PC-9 (cell line): ENCODE measurements around the gene TIMMDC1. TPM values are rescaled to one million over a fixed set of nuclear protein-coding genes. Genes with fewer than 3 reads are reported as not detected.
A peak's percentile ranks its signal among the peaks of the same experiment; 100 is the strongest.

Experiments
- BruUV-seq: library from RNA; stranded (reverse); fragments of 400-500 nt; replicated peaks from 2 replicates; lab custom pipeline; 2021; lab: Mats Ljungman, UMichigan
- CTCF ChIA-PET: fragments of 300-600 bp; sonication (Branson Sonifier 250); formaldehyde crosslinking; loops from one replicate; lab custom pipeline; 2022; ENCODE audit warnings: antibody characterized with exemption; lab: Charles Lee
- POLR2A ChIA-PET: fragments of 300-600 bp; sonication (Branson Sonifier 250); formaldehyde crosslinking; loops from one replicate; lab custom pipeline; 2022; ENCODE audit warnings: antibody characterized with exemption; ENCODE audit not compliant: unreplicated experiment; lab: Charles Lee
- DNase-seq, 2 experiments: peaks; one replicate each; pipeline versions ENCODE4 v3.0.0 to v3.0.0-alpha.2; 2015 to 2022; ENCODE audit warnings: mixed read lengths in 1 of 2
- H2AFZ ChIP-seq: fragments of 200-600 bp; sonication (generic); 2 replicates; pipeline ENCODE4 v1.8.1; 2017; ENCODE audit warnings: antibody characterized with exemption
- H3F3A ChIP-seq: fragments of 200-600 bp; sonication (generic); 2 replicates; pipeline ENCODE4 v1.8.1; 2017; ENCODE audit warnings: antibody characterized with exemption, mild to moderate bottlenecking, low read depth; ENCODE audit not compliant: insufficient read depth
- H3K27ac ChIP-seq: fragments of 200-600 bp; sonication (generic); 2 replicates; pipeline ENCODE4 v1.6.1; 2016; ENCODE audit warnings: mixed run types
- H3K27me3 ChIP-seq: fragments of 200-600 bp; sonication (generic); 2 replicates; pipeline ENCODE4 v1.6.1; 2016; ENCODE audit warnings: low read depth, mixed run types; ENCODE audit not compliant: insufficient read depth
- H3K36me3 ChIP-seq: fragments of 200-600 bp; sonication (generic); 2 replicates; pipeline ENCODE4 v1.6.1; 2016; ENCODE audit warnings: low read depth, mixed run types
- H3K4me1 ChIP-seq: fragments of 200-600 bp; sonication (generic); replicated peaks from 2 replicates; pipeline ENCODE4 v1.6.1; 2016; ENCODE audit warnings: mixed run types; ENCODE audit not compliant: insufficient read depth
- H3K4me2 ChIP-seq: fragments of 200-600 bp; sonication (generic); 2 replicates; pipeline ENCODE4 v1.6.1; 2017; ENCODE audit warnings: mixed run types
- H3K4me3 ChIP-seq: fragments of 200-600 bp; sonication (generic); 2 replicates; pipeline ENCODE4 v1.6.1; 2016; ENCODE audit warnings: mixed run types
- H3K79me2 ChIP-seq: fragments of 200-600 bp; sonication (generic); 2 replicates; pipeline ENCODE4 v1.6.1; 2017; ENCODE audit warnings: low read depth, mixed run types
- H3K9me2 ChIP-seq: fragments of 200-600 bp; sonication (generic); 2 replicates; pipeline ENCODE4 v1.8.1; 2017; ENCODE audit warnings: mild to moderate bottlenecking; ENCODE audit not compliant: insufficient read depth
- H3K9me3 ChIP-seq: fragments of 200-600 bp; sonication (generic); 2 replicates; pipeline ENCODE4 v1.8.1; 2016; ENCODE audit warnings: low read depth; ENCODE audit not compliant: insufficient read depth
- H4K20me1 ChIP-seq: fragments of 200-600 bp; sonication (generic); 2 replicates; pipeline ENCODE4 v1.8.1; 2017; ENCODE audit not compliant: insufficient read depth
- EZH2 ChIP-seq: fragments of 200-600 bp; sonication (generic); IDR thresholded peaks from 2 replicates; pipeline ENCODE4 v1.8.0; 2017; ENCODE audit warnings: antibody characterized with exemption, low read depth
- intact Hi-C: fragments of 100-400 bp; cut with micrococcal nuclease; formaldehyde crosslinking; loops from one replicate; pipeline ENCODE4 v1.10.0; 2022; ENCODE audit not compliant: unreplicated experiment
- total RNA-seq: library from RNA; stranded (reverse); gene quantifications from 2 replicates; pipeline ENCODE4 v1.2.3, GENCODE V29; 2021
- TF ChIP-seq, protein P1 (sequence below): fragments of 200-600 bp; sonication (generic); conservative IDR thresholded peaks from 2 replicates; pipeline ENCODE4 v1.6.1; 2017; ENCODE audit warnings: mixed run types, antibody characterized with exemption, mild to moderate bottlenecking, moderate library complexity

TIMMDC1 gene
- total RNA-seq, 1 experiment from 2014 or later, result 145 TPM

DNA sequence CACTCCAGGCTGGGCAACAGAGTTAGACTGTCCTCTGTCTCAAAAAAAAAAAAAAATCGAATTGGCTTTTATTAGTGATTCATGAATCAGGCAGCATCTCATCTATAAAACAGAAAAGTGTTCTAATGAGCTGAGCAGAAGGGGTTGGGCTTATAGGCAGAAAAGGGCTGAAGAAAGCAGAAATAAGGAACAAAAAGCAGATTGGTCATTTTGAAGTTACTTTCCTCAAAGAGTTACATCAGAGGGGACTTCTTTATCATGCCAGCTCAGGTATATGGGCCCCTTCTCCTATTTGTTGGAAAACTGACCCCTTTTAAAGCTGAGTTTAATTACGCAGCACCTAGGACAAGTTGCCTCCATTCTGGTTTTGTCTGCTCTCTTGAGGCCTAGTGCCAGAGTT is 30.3 kb upstream of the TIMMDC1 start:
- no peaks in the 10 kb centered on the region for H3K9me3 ChIP-seq
- no peak overlapping the region for H3K27ac ChIP-seq
- no peak for DNase-seq
- H3K4me2 ChIP-seq, result peak overlapping the region; percentile 96
- H4K20me1 ChIP-seq, result no peaks in the 10 kb centered on the region
- BruUV-seq, result no TSS peak
- H3F3A ChIP-seq, result no peaks in the 10 kb centered on the region
- peak overlapping the region; percentile 94; the same call in 1 of the 2 replicates for H3K4me3 ChIP-seq
- peaks cover 14% of the 10 kb centered on the region for H3K4me1 ChIP-seq
- H2AFZ ChIP-seq, result peak overlapping the region; percentile 96
- H3K27me3 ChIP-seq, result no peaks in the 10 kb centered on the region
- POLR2A ChIA-PET, result interaction anchor here (0.5 to 0.7 kb wide), 2 partner anchors 30 to 606 kb away, joined by 4 to 11 read pairs; no protein-coding TSS in a partner anchor
- CTCF ChIA-PET, result no interaction called here
- H3K79me2 ChIP-seq, result peaks cover 4% of the 10 kb centered on the region
- no peaks in the 10 kb centered on the region for H3K9me2 ChIP-seq
- no peaks in the 10 kb centered on the region for H3K36me3 ChIP-seq
- intact Hi-C loops, result loop anchor here (1.0 to 10.0 kb wide), 2 partner anchors 209 to 627 kb away; partner anchors contain the start of genes COX17 and GSK3B
- TF ChIP-seq, protein P1, sequence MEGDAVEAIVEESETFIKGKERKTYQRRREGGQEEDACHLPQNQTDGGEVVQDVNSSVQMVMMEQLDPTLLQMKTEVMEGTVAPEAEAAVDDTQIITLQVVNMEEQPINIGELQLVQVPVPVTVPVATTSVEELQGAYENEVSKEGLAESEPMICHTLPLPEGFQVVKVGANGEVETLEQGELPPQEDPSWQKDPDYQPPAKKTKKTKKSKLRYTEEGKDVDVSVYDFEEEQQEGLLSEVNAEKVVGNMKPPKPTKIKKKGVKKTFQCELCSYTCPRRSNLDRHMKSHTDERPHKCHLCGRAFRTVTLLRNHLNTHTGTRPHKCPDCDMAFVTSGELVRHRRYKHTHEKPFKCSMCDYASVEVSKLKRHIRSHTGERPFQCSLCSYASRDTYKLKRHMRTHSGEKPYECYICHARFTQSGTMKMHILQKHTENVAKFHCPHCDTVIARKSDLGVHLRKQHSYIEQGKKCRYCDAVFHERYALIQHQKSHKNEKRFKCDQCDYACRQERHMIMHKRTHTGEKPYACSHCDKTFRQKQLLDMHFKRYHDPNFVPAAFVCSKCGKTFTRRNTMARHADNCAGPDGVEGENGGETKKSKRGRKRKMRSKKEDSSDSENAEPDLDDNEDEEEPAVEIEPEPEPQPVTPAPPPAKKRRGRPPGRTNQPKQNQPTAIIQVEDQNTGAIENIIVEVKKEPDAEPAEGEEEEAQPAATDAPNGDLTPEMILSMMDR, result no peak
- TF ChIP-seq EZH2, result no peak

DNA sequence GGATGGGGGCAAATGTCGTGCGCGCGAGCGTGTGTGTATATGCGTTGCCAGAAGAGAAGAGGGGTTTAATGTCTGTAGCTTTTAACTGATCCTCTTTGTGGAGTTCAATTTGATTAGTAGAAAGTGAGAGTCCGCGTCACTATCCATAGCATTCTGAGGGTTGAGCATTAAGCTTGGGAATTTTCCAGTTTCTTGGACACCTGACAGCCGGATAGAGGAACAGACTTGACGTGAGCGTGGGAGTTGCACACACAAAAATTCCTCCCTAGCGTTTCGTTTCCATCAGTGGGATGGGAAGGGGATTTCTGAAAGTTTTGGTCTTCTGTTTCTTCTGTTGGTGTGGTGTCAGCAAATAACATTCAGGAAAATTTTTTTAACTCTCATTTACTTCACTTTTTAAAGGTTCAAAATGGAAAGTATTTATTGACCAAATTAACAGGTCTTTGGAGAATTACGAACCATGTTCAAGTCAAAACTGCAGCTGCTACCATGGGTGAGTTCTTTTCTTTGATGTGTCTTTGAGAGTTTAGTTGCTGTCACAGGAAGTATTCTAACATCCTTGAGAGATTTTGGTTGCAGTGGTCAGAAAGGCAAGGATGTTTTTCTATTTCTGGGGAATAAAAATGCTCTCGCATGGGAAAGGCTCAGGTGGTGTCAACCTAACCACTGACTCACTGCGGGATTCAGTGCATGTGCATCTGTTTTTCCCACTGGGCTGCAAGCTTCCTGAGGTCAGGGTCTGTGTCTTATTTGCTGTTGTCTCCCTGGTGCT is 28.7 kb upstream of the TIMMDC1 start:
- BruUV-seq, result no TSS peak
- no peaks in the 10 kb centered on the region for H3K9me3 ChIP-seq
- POLR2A ChIA-PET, result interaction anchor here (0.5 to 0.6 kb wide), 2 partner anchors 17 to 1089 kb away, joined by 3 to 5 read pairs; no protein-coding TSS in a partner anchor
- H3K4me2 ChIP-seq, result peak overlapping the region; percentile 96
- H3K36me3 ChIP-seq, result no peaks in the 10 kb centered on the region
- H3K4me1 ChIP-seq, result peaks cover 7% of the 10 kb centered on the region; the same call in 1 of the 2 replicates
- no peaks in the 10 kb centered on the region for H3K79me2 ChIP-seq
- intact Hi-C loops, result loop anchor here (10.0 kb wide), 1 partner anchor 625 kb away; the partner anchor contains the start of gene GSK3B
- TF ChIP-seq EZH2, result no peak
- TF ChIP-seq, protein P1, result no peak
- H3K9me2 ChIP-seq, result no peaks in the 10 kb centered on the region
- no peaks in the 10 kb centered on the region for H3K27me3 ChIP-seq
- CTCF ChIA-PET, result no interaction called here
- H4K20me1 ChIP-seq, result no peaks in the 10 kb centered on the region
- DNase-seq, result no peak
- H2AFZ ChIP-seq, result peak overlapping the region; percentile 96
- no peak overlapping the region for H3K27ac ChIP-seq
- H3K4me3 ChIP-seq, result peak overlapping the region; percentile 94
- no peaks in the 10 kb centered on the region for H3F3A ChIP-seq

DNA sequence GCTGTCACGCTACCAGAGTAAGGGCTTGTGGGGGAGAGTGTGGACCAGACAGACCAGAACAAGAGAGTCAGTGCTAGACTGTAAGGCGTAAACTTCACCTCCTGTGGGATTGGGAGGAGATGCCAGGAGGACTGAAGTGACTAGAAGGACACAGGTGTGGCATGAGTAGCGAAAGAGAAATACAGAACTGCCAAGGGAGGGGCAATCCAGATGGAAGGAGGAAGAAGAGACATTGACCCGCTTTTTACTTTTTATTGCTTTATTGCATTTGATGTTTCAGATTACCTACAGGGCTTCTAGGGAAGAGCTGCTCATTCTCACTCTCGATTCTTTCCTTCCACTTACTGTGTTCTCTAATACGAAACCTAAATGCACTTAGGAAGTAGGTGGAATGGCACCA is 27.5 kb upstream of the TIMMDC1 start:
- H4K20me1 ChIP-seq, result no peaks in the 10 kb centered on the region
- no peak for DNase-seq
- intact Hi-C loops, result no loop called here
- no peak overlapping the region for H3K4me2 ChIP-seq
- H2AFZ ChIP-seq, result no peak overlapping the region
- H3K4me3 ChIP-seq, result no peak overlapping the region
- H3K36me3 ChIP-seq, result no peaks in the 10 kb centered on the region; the same call in 1 of the 2 replicates
- H3K79me2 ChIP-seq, result no peaks in the 10 kb centered on the region
- H3K27me3 ChIP-seq, result no peaks in the 10 kb centered on the region
- no TSS peak for BruUV-seq
- H3K9me3 ChIP-seq, result no peaks in the 10 kb centered on the region
- no peak for TF ChIP-seq EZH2
- TF ChIP-seq, protein P1, result no peak
- no peaks in the 10 kb centered on the region for H3F3A ChIP-seq
- no peak overlapping the region for H3K27ac ChIP-seq
- no peaks in the 10 kb centered on the region for H3K9me2 ChIP-seq
- ChIA-PET CTCF (no interaction called here), POLR2A (no interaction called here)
- peaks cover 7% of the 10 kb centered on the region; the same call in 1 of the 2 replicates for H3K4me1 ChIP-seq
